Smooth muscle cell of the umbilical artery (primary cell): Measurements from ENCODE around the gene HEXIM2. TPM values are rescaled to one million over a fixed set of nuclear protein-coding genes. Genes with fewer than 3 reads are reported as not detected.

Source experiments
- total RNA-seq: library from RNA; depleted of rRNA; stranded (reverse); fragments of >200 nt; gene quantifications from 2 replicates; pipeline ENCODE4 v1.2.3, GENCODE V29; 2014

Gene HEXIM2, protein sequence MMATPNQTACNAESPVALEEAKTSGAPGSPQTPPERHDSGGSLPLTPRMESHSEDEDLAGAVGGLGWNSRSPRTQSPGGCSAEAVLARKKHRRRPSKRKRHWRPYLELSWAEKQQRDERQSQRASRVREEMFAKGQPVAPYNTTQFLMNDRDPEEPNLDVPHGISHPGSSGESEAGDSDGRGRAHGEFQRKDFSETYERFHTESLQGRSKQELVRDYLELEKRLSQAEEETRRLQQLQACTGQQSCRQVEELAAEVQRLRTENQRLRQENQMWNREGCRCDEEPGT
- 2.4 and 4.2 TPM in 2 replicates for total RNA-seq

DNA sequence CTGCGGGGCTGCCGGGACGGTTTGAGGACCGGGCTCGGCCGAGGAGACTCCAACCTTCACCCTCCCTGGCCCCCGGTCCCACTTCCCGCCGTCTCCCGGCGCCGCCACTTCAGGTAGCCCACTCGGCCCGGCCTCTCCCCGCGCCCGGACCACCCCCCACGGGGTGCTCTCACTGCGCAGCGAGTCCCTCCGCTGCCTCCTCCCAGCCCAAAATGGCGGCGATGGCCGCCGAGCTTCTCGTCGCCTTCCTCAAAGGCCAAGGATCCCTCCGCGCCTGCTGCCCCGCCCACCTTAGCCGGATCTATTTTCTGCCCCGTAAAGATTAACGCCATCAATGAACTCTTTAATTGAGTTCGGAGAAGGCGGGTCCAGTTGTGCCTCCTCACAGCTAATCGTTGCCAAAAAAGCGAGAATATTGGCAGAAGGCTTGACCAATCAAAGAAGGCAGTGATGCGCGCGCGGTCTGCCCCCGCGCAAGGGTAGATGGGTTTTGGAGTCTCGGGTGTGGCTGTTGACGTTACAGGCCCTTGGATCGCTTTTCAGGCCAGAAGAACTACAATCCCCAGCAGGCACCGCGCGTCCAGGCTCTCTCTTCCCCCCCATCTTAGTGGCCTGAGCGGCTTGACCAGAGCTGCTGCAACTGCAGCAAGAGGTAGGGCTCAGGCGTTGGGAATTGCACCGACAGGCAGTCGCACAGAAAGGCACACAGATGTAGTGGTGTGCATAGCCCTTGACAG lies at the start of gene HEXIM2:
Gene HEXIM2 (plus strand): TSS at position 588 of the 737 bp plus-strand sequence. CDS start 919 bp downstream, outside the sequence.

DNA sequence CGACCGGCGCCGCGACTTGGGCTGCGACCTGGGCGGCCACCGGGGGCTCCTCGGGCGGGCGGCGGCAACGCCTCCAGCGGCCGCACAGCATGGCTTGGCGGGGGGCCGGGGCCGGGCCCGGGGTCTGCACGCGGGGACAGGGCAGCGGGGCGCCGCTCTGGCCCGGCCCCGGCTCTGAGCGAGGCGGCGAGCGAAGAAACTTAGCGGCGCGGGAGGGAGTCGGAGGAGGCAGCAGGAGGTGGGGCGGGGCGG lies 29.4 kb upstream of the HEXIM2 start, which contains the start of gene PLCD3:
Gene PLCD3 (minus strand): TSS at position 196 of the 252 bp plus-strand sequence. CDS start 105 bp downstream, at position 91.

DNA sequence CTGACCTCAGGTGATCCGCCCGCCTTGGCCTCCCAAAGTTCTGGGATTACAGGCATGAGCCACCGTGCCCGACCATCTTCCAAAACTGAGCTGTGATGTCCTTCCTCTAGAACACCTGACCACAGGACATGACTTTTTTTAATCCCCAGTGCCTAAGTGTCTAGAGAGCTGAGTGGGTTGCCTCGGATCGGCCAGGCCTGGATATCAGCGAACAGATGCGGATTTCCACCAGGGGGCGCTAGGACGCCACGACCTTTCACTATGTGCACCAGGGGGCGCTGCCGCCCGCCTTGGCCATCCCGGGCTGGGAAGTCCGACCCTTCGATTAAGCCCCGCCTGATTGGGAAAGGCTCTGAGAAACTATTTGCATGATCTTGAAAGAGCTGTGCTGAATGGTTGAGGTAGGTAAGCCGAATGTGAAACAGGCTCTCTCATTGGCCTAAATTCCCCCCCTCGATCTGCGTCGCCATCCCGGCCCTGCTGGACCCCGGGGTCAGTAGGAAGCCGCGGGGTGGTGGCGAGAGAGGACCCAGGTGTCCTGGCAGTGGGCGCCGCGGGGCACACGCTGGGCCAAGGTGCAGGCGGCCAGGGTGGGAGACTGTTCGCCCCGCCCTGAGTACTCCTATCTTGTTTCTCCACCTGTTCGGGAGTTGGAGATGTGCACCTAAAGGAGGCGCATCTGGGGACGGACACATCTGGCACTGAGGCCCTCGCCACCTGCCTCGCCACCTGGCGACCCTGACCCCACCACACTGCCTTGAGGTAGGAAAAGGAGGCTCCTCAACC lies 26.3 kb upstream of the HEXIM2 start, which contains the start of gene ACBD4:
Gene ACBD4 (plus strand): TSS at position 496 of the 786 bp plus-strand sequence. CDS start 458 bp downstream, outside the sequence.

DNA sequence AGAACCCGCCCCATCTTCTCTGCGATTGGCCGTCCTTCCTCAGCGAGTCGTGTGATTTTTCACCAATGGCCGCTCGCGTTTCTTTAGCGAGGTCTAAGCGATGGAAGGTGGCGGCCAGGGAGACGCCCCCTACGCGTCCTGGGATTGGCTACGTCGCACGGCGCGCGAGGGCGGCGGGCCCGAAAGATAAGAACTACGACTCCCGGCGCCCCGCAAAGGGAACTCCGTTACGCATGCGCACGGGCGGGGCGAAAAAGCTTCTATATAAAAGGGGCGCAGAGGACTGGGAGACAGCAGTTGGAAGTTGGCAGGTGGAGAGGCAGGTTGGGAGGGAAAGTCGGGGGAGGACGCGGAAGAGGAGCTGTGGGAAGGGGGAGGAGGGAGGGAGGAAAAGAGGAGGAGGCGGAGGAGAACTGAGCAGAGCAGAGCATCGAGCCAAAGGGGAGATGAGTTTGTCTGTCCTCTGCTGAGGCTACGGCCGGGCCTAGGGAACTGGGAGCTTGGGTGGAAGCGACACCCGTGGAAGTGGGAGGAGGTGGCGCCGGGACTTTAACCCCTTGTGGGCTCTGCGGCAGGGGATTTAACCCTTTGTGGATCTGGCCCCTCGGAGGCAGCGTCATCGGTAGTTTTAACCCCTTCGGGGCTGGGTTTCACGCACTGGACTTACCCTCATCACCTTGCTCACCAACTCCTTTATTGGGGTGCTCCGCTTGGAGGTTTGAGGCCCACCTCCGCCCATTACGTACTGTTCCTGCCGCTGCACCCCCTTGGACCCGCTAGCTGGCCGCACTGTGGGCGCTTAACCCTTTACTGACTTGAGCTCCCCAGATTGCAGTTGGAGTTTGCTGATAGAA lies 13.3 kb upstream of the HEXIM2 start, which contains the start of gene HEXIM1:
Gene HEXIM1 (plus strand): TSS at position 293 of the 854 bp plus-strand sequence. CDS start 716 bp downstream, outside the sequence.

Other genes starting within 250 kb of the HEXIM2 start
- gene GFAP, start 246.4 kb upstream of the HEXIM2 start, total RNA-seq, result 1.5 and 2.0 TPM in 2 replicates
- 0.30 and 3.2 TPM in 2 replicates for gene KIF18B, start 214.1 kb upstream of the HEXIM2 start, total RNA-seq
- 0.30 TPM in 1 of 2 replicates, not detected in the other for gene C1QL1, start 193.6 kb upstream of the HEXIM2 start, total RNA-seq
- gene DCAKD, start 110.2 kb upstream of the HEXIM2 start, total RNA-seq, result 36.5 and 60.8 TPM in 2 replicates
- gene NMT1, start 100.6 kb upstream of the HEXIM2 start, total RNA-seq, result 71.6 and 108 TPM in 2 replicates
- 49.9 and 55.8 TPM in 2 replicates for gene PLCD3, start 29.4 kb upstream of the HEXIM2 start, total RNA-seq
- 3.5 and 5.0 TPM in 2 replicates for gene ACBD4, start 26.2 kb upstream of the HEXIM2 start, total RNA-seq
- gene HEXIM1, start 13.4 kb upstream of the HEXIM2 start, total RNA-seq, result 9.8 and 10.5 TPM in 2 replicates
- 1.9 and 2.7 TPM in 2 replicates for gene FMNL1, start 60.0 kb downstream of the HEXIM2 start, total RNA-seq
- gene SPATA32, start 100.2 kb downstream of the HEXIM2 start, total RNA-seq, result not detected in 2 replicates
- 1.5 and 3.4 TPM in 2 replicates for gene MAP3K14, start 155.1 kb downstream of the HEXIM2 start, total RNA-seq